ENCODE results near the gene FRS2. TPM values are rescaled to one million over a fixed set of nuclear protein-coding genes. Genes with fewer than 3 reads are reported as not detected.
"Not testable (repeated sequence)": the region's sequence is repeated elsewhere in the genome, so short reads cannot be mapped to it uniquely, and the experiment has no call there.

FRS2 gene
- total RNA-seq, 1 experiment from 2014 or later: 17.8 TPM

DNA sequence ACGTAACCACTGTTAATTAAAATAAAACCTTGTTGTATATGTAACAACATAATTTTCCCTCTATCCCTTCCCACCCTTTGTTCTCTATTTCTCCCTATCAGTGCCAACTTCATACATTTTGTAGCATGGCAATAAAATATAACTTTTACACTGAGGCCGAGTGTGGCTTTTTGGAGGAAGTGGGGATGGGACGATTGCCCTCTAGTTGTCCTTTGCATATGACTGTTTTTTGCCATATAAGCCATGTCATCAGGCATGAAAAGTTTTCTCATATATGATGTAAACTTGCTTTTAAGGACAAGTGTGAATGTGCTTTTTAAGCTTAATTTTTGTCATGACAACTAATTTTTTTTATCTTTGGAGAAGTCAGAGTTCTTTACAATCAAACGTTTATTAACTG is 108.8 kb downstream of the FRS2 start:
- no peak for DNase-seq (ENCODE audit: low spot score)

DNA sequence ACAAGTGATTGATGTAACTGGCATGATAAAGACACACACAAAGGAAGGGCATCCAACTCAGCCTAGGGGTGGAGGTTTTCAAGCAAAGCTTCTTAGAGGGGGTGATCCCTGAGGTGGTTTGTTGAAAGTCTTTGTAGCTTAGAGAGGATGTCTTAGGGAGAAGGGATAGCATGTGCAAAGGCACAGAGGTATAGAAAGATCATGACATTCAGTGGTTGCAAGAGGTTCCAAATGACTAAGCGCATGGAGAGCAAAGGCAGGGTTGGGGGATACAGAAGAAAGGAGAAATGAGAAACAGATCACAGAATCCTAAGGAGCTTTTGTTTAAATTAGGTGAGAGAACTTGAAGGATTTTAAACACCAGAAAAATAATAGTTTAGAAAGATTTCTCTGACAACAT is 109.9 kb downstream of the FRS2 start:
- no peak for DNase-seq (ENCODE audit: low spot score)

DNA sequence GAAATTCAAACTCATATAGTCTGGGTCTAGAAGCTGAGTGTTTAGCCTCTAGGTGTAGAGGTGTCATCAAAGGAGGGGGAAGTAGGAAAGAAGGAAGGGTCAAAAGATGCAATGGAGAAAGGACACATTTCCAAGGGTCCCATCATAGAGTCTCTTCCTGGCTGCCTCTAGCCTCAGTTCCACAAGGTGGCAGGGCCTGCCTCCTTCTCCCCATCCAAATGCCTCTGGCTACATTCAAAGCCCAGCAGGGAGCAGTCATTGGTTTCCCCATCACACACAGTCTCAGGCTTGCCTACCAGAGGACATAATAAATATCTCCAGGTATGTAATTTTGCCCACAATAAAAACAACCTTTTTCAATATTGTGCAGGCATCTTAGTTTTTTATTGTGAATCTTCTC is 113.0 kb downstream of the FRS2 start:
- DNase-seq (ENCODE audit: low spot score): no peak

DNA sequence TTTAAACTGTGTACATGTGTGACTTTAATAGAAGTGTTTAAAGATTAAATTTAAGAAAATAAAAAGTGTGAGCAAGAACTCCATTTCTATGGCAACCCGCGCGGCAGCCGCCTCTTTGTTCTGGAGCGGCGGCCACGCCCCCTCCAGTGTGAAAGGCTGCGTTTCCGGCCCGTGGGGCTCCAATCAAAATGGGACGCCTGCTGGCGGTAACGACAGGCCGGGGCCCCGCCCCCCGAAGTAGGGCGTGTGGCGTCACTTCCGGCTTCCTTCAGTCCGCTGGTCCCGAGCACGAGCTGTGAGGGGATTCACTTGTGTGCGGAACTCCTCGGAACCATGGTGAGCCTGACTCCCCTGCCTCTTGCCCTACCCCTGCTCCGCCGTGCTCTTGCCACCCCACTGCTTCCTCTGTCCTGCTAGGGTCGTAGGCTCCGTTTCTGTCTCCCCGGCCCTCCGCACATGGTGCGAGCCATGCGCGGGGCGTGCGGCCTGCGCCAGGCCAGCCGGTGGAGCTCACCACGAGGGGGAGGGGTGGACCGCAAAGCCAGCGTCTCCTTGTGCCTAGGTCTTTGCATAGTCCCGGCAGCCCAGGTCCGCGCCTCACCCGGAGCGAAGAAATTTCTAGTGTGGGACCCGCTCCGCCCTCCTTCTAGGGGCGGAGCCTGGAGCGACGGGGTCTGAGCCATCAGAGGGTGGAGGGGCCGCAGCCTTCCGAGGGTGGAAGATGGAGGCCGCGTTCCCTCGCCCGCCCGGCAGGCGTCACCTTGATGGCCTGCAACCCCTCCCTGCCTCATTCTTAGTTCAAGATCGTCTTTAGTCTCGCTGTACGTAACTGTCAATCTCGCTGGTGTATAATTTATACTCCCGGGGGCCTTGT is 115.2 kb downstream of the FRS2 start, which contains the start of gene CCT2:
CCT2 (plus strand) TSS at position 271 of the 874 bp plus-strand sequence; CDS start at position 334, 63 bp downstream.
- peak; percentile 94 for DNase-seq (ENCODE audit: low spot score)

DNA sequence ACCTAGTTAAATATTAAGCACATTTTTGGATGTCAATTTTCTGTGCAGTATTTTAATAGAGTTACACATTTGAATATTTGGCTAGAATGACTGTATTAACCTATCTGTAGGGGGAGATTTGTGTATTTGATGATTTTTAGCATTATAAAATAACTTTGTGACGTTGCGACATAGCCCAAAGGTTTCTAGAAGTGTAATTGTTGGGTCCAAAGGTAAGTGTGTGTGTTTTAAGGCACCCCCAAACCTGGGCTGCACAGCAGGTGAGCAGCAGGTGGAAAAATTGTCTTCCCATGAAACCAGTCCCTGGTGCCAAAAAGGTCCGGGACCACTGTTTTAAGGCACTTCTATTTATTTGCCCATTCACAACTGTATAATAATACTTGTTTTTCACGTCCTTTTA is 118.3 kb downstream of the FRS2 start:
- no peak for DNase-seq (ENCODE audit: low spot score)

DNA sequence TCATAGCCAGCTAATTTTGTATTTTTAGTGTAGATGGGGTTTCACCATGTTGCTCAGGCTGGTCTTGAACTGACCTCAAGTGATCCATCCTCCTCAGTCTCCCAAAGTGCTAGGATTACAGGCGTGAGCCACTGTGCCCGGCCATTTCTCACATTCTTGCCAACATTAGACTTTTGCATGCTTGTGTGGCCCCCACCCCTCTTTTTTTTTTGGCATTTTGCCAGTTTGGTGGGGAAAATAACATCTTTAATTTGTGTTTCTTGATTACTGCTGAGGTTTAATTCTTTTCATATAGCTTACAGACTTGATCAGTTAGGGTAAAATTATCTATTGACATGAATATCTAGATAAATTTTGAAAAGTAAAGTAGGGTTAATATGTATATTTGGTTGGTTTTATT is 118.9 kb downstream of the FRS2 start:
- DNase-seq (ENCODE audit: low spot score): no peak

DNA sequence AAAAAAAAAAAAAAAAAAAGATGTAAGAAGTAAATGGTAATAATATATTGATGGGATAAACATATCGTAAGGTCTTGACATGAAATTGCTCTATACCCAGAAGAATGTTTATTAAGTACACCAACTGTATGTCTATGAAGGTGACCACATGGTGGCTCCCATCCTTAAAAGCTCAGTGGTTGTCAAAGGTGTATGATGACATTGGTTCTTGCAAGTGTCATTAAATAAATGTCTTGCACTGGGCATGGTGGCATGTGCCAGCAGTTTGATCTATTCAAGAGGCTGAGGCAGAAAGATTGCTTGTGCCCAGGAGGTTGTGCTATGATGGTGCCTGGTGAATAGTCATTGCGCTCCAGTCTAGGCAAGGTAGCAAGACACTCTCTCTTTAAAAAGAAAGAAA is 125.5 kb downstream of the FRS2 start:
- DNase-seq (ENCODE audit: low spot score): no peak

DNA sequence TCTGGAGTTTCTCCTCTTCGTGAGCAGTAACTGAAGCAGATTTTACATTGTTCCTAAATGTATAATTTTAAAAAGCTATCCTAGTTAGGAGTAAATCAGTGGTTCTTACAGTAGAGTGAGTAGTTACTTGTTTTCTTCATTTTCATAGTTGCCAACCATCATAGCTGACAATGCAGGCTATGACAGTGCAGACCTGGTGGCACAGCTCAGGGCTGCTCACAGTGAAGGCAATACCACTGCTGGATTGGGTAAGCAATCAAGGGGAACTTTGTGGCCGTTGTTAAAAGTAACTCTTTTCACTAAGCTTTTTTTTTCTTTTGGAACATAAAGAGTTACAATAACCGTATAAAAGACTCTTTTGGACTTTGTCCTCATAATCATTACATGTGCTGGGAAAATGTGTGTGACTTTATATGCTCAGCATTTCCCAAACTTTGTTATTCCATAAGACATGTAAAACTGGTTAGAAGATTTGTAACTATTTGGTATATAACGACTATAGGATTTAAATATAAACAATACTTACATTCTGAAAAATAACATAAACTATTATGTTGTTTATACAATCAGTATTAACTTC is 128.1 kb downstream of the FRS2 start:
- DNase-seq (ENCODE audit: low spot score): no peak

DNA sequence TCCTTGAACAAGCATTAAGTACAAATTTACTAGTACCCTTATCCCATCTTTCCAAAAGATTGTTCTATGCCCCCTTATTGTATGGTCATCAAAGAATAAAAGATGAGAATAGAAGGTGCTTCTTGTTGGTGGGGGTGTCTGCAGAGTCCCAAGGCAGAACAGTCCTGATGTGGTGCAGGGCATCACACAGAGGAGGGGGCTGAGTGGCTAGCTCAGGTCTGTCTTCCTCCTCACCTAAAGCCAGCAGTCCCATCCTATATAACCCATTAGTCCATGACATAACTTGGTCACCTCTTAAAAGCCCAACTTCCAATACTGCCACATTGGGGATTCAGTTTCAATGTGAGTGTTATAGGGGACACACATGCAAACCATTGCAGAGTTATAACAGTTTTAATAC is 130.6 kb downstream of the FRS2 start:
- DNase-seq (ENCODE audit: low spot score): no peak

DNA sequence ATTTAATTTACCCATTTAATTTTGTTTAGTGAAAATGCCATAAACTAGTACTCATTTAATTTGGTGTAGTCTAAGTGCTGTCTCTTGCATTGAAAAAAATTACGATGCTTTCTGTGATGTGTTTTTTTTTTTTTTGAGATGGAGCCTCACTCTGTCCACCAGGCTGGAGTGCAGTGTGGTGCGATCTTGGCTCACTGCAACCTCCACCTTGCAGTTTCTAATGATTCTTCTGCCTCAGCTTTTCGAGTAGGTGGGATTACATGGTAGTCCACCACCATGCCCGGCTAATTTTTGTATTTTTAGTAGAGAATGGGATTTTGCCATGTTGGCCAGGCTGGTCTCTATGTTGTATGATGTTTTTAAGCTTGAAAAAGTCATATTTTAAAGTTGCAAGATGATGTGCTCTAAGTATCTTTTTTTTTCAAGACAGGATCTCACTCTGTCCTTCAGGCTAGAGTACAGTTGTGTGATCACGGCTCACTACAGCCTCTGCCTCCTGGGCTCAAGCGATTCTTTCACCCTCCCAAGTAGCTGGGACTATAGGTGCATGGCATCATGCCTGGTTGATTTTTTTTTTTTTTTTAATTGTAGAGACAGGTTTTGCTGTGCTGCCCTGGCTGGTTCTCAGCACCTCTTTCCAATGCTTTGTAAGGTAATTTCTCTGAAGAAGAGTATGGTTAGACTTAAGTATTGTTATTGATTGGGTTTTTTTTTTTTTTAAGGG is 131.9 kb downstream of the FRS2 start:
- no peak for DNase-seq (ENCODE audit: low spot score)

DNA sequence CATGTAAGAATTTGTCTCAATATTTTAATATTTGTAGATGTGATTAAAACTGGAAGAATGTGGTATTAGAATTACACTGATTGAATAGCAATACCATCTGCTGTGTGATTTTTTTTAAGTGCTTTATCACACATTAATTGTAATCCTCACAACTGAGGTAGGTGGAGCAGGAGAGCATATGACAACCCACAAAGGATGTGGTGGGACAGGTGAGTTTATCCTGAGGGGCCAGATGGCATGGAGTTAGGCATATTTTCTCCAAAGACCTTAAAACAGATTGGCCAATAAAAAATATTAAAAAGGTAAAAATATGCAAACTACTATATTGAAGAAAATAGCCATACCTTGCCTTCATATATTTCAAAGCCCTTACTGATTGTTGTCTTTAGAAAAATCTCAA is 132.8 kb downstream of the FRS2 start:
- DNase-seq (ENCODE audit: low spot score): no peak

DNA sequence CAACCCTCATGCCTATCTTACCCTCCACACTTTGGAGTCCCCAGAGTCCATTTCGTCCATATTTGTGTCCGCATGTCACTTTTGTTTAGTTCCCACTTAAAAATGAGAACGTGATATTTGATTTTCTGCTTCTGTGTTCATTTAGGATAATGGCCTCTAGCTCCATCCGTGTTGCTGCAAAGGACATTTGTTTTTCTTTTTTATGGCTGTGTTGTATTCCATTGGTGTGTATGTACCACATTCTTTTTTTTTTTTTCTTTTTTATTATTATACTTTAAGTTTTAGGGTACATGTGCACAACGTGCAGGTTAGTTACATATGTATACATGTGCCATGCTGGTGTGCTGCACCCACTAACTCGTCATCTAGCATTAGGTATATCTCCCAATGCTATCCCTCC is 133.4 kb downstream of the FRS2 start:
- DNase-seq (ENCODE audit: low spot score): not testable (repeated sequence)

DNA sequence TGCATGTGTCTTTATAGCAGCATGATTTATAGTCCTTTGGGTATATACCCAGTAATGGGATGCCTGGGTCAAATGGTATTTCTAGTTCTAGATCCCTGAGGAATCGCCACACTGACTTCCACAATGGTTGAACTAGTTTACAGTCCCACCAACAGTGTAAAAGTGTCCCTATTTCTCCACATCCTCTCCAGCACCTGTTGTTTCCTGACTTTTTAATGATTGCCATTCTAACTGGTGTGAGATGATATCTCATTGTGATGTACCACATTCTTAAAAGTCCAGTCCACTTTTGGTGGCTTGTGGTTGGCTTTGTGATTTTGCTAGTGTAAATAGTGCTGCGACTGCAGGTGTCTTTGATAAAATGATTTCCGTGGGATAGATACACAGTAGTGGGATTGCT is 134.1 kb downstream of the FRS2 start:
- not testable (repeated sequence) for DNase-seq (ENCODE audit: low spot score)

DNA sequence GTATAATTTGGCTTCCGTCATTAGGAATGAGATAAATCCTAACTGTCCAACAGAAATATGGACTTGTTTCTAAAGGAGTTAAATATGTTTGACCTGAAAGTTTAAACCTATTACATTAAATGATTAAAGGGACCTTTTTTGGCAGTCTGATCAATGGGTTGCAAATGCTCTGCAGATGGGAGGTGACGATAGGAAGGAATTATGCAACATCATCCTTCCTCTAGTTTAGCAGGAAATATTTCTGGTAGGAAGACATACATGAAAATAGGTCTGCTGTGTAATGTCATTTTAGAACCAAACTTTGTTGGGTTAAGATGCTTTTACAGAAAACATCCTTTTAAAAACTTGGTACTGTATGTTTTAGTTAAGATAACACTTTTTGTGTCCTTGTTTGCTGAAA is 137.9 kb downstream of the FRS2 start:
- DNase-seq (ENCODE audit: low spot score): no peak

DNA sequence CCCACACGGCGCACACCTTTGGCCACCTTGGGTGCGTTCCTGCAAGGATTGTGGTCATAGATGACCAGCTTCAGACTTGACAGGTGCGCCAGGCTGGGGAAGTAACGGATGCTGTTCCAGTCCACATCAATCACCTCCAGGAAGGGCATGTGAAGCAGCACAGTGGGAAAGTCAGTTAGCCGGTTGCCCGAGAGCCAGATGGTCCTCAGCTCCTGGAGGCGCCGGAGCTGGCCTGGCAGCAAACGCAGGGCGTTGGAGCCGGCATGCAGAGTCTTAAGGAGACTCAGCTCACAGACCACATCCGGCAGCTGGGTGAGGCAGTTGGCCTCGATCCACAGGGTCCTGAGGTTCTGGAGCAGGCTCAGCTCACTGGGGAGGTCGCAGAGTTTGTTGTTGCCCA is 139.9 kb downstream of the FRS2 start:
- DNase-seq (ENCODE audit: low spot score): no peak

DNA sequence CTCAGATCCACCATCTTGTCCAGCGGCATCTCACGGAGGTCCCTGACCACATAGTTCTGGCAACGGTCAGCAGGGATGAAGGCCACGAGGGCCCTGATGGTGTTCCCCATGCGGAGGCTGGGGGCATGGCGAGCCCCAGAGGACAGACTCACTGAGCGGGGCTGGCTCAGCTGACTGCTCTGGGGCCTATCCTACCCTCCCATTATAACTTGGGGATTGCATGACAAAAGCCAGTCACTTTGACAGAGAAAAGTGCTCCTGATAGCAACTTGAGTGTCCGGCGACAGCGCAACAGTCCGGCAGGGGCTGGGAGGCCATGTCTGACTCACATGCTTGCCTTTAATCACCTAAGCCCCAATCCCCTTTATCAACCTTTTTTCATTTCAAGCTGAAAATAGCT is 140.5 kb downstream of the FRS2 start, which contains the start of gene LRRC10:
LRRC10 (minus strand) TSS at position 179 of the 400 bp plus-strand sequence; CDS start at position 110, 69 bp downstream.
- no peak for DNase-seq (ENCODE audit: low spot score)

DNA sequence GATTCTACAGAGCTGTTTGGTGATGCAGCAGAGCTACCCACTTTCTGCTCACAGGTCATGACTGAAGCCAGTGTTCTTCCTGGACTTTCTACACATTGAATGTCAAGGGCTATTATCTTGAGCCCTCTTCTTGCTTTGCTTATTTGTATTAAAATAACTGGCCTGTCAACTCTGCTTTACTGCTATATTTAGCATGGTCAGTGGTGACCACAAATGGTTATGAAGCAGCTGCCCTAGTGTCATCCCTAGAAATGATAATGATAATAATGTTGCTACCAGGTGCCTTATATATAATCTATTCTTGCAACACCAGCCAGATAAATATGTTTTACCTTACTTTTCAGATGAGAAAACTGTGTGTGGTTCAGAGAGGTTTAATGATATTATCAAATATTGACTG is 143.2 kb downstream of the FRS2 start:
- DNase-seq (ENCODE audit: low spot score): no peak

DNA sequence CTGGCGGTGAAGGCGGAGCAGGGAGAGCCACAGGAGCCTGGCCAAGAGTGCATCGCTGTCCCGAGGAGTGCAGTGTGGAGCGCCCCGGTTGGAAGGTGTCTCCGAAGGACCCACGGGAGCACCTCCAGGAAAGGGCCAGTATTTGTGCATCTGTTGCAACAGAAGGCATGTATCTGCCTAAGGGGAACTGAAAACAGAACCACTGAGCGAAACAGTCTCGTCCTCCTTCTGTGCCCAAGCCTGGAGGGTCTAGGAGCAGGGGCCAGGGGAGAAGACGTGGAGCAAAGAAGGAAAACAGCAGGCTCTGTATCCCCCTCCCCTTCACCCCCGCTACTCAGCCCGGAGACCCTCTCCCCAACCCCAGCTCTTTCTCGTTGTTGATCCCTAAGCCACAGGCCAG is 145.8 kb downstream of the FRS2 start:
- DNase-seq (ENCODE audit: low spot score): no peak

DNA sequence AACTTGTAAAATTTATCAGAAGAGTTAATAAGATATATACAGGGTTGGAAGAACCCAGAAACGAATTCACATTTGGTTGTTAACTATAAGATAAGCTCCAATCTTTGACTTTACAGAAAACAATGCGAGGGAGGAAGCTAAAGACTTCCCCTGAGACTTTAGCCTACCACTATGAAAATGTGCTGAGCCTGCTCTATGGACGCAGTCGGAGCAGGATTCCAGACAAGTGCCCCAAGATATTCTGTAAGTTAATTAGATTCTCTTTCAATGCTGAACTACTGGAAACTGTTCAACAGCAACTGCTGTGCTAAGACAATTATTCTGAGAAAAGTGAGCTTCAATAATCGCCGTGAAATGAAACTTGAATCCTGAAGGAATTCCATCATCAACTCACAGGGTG is 148.9 kb downstream of the FRS2 start:
- no peak for DNase-seq (ENCODE audit: low spot score)

DNA sequence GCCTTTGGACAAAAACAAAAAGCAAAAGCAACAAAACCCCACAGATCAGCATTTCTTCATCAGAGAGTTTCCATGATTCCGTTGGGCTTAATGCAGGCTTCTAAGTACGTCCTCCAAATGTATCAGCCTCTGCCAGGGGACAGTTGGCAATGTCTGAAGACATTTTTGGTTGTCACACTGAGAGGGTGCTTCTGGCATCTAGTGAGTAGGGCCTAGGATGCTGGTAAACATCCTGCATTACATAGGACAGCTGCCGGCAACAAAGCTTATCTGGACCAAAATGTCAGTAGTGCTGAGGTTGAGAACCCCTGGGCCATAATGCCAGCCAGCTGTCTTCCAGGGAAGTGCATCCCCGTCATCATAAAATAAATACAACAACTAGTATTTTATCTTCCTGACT is 149.9 kb downstream of the FRS2 start:
- DNase-seq (ENCODE audit: low spot score): no peak

DNA sequence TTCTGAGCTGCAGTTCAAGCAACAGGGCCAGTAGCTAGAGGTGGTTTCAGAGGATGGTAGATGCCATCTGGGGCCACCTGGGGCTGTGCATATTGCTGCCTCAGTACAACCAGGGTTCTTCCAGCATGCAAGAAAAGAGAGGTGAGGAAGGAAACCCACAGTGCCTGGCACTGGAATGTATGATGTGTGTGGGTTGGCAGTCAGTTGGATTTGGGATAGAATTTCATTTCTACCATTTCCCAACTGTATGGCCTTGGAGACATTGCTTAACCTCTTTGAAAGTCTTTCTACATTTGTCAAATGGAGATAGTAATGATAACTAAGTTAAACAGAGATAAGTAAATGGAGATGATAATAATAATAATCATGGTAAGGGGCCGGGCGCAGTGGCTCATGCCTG is 150.7 kb downstream of the FRS2 start:
- DNase-seq (ENCODE audit: low spot score): no peak

DNA sequence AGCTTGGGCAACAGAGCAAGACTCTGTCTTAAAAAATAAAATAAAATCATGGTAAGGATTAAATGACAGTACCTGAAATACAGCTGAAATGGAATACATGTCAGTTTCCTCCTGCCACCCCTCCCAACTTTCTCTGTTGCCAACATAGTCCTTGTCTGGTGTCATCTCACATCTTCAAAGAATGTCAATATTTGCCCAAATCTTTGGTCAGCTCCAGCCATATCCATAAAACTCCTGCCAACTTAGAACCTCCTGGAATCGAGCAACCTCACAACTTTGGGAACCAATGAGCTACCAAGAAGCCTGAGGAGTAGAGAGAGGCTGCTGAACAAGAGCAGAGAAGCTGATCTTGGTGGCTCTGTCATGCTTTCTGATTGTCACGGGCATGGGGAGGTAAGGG is 151.4 kb downstream of the FRS2 start:
- no peak for DNase-seq (ENCODE audit: low spot score)

DNA sequence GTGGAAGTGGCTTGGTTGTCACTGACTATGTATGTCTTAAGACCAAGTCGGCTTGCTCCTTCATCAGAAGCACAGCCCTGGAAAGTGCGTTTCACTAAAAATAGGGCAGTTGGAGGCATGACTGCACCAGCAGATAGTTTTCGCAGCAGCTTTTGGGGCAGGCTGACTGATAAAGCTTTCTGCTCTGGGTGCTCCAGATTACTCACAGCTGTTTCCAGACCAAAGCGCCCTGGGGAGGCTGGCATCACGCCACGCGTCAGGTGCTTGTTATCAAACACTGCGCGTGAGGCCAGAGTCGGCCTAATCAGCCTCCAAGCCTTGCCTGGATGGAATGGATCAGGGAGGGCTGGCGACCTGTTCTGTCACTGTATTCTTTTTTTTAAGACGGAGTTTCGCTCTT is 153.8 kb downstream of the FRS2 start:
- no peak for DNase-seq (ENCODE audit: low spot score)

All from H4 (cell line).